Embryonic facial prominence (tissue), 1 donor: Measurements from ENCODE around the gene SORCS1.

ENCODE experiments used
- DNase-seq: peaks from one replicate; pipeline ENCODE4 v3.0.0-alpha.2; 2016; ENCODE audit errors: extremely low spot score

SORCS1 gene

DNA sequence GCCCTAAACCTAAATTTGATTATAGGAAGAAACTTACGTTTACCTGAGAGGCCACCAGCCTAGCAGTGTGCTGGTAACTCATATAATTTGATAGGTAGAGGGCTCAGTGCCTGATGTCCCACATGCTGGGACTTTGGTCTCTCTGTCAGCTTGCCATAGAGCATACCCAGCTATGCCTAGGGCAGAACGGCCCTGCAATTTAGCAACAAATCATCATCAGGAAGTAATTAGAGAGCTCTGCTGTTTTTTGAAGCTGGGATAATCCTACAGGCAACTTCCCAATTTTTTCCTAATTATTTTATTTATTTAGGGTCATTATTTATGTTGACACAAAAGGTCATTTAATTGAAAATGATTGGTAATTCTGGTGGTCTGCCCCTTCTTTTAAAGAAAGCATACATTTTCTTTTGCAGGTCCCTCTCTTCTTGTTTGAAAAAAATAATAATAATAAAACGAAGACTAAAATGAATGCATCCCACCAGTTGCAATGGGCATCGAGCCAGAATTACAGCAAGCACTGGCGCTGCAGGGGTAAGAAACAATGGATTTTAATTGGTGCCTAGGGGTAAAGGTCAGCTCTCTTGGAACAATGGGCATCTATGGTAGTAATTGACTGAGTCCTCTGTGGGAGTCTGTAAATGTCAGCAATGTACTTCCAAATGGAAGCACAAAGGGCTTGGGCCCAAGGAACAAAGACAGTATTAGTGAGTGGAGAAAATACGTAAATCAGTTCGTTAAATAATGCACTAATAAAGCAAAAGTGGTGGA is 348.0 kb downstream of the SORCS1 start:
- no peak for DNase-seq

DNA sequence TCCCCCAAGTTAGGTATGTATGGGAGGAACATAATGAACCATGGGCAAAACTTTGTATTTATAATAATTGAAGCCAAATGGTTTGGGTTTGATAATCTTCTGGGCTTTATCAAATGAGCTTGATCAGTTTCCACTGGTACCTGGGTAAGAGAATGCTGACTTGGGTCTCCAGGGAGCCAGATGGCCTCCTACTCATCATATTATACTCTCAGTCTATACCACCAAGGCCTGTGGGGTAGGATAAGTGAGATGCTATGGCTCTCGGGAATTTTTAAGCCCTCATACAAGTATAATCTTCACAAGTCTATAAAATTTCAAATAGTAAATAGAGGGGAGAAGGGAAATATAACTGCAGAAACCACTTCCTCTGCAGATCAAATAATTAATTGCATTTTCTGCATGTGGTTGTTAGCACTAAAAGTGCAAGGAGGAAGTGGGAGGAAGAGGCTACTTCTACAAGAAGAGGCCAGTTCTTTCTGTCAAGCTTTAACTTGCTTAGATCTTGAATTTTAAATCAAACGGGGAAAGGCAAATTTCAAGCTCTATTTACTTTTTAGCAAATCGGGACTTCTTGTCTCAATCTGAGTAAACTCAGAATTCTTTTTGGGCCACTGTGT is 349.0 kb downstream of the SORCS1 start:
- no peak for DNase-seq

DNA sequence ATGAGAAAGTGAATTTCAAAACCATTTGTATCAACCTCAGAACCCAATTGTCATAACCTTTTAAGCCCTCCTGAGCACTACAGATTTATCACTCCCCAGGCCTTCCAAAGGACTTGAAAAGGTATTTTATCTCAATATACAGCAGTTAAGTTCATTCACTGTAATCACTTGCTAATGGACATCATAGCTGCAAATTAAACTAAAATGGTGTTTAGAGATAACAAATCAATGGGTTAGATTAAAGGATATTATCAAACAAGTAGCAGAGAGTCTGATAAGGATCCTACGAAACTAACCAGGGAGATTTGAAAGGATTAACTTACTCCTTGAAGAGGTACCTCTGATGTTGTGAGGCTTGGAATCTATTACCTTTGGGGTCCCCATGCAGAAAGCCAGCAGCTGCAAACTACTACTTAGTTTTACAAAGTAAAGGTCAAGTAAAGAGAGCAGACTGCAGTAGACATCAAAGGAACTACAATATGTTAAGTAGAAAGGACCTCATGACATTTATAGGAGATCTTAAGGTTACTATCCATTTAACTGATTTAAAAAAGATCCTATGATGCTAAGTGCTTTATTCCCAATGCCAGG is 359.4 kb downstream of the SORCS1 start:
- DNase-seq = no peak

DNA sequence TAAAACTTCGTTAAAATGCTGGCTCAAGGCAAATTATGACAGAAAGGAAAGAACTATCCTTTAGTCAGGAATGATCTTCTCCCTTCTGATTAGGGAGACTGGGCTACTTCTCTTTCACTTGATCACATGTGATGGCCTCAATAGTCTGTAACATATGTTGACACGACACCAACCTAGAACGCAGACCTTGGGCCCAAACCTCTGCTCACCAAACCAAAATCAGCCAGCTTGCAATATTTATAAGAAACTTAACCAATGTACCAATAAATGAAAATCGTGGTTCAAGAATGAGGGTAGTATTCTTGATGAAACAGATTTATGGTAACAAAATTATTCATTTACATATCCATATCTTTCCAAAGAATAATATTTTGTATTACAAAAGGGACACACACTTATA is 361.6 kb downstream of the SORCS1 start:
- DNase-seq = no peak

DNA sequence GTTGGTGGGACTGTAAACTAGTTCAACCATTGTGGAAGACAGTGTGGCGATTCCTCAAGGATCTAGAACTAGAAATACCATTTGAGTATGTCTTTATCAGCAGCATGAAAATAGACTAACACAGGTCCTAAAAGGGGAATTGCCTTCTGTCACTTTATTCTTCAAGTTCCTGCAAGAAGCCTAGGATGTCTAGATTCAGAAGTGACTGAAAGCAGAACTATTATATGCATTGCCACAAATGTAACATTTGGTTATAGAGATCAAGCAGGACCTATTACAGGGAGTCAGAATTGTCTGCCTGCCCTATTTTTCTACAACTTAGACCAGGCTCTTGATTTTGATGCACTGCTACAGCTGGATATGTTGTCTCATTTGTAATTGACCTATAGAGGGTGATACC is 364.7 kb downstream of the SORCS1 start:
- DNase-seq = no peak

DNA sequence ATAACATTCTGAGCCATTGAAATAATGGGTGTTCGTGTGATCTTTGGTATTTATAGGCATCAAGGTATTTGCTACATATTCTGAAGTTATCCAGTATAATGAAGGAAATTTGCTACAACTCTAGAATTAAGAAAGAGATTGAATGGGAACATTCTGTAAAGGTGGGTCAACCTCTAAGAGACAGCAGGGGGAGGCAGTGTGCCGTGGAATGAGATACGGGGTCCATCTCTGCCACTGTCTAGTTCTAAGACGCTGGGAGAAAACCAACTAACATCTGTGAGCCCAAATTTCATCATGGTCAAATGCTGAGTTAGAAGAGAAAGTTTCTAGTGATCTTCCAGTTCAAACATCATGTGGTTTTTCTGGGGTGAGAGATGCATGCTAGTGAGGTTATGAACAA is 368.9 kb downstream of the SORCS1 start:
- no peak for DNase-seq

DNA sequence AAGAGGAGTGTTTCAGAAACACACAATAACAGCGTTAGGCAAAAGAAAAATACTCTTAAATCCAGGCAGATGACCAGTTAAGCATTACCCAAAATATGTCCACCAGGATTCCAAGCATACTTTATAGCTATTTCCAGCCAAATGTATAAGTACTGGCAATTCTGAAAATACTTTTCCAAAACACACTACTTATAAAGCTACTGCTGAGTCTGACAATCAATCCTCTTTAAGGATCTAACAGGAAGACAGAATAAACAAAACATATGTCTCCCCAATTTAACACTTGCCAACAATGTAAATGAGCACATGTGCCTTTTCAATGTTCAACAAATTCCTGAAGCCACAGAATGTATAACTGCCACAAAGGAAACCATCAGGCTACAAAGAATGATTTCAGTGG is 370.9 kb downstream of the SORCS1 start:
- DNase-seq = no peak

DNA sequence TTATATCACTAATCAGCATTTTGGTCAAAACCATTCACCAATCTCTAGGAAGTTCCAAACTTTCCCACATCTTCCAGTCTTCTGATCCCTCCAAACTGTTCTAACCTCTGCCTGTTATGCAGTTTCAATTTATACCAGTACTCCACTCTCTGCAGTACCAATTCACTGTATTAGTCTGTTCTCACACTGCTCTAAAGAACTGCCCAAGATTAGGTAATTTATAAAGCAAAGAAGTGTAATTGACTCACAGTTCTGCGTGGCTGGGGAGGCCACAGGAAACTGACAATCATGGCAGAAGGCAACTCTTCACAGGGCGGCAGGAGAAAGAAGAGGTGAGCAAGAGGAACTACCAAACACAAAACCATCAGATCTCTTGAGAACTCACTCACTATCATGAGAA is 374.9 kb downstream of the SORCS1 start:
- no peak for DNase-seq

DNA sequence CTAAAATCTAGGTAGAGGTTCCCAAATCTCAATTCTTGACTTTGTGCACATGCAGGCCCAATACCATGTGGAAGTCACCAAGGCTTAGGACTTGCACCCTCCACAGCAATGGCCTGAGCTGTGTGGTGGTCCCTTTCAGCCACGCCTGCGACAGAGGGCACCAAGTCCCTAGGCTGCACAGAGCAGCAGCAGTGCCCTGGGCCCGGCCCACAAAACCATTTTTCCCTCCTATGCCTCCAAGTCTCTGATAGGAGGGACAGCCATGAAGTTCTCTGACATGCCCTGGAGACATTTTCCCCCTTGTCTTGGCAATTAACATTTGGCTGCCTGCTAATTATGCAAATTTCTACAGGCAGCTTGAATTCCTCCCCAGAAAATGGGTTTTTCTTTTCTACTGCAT is 375.5 kb downstream of the SORCS1 start:
- no peak for DNase-seq

DNA sequence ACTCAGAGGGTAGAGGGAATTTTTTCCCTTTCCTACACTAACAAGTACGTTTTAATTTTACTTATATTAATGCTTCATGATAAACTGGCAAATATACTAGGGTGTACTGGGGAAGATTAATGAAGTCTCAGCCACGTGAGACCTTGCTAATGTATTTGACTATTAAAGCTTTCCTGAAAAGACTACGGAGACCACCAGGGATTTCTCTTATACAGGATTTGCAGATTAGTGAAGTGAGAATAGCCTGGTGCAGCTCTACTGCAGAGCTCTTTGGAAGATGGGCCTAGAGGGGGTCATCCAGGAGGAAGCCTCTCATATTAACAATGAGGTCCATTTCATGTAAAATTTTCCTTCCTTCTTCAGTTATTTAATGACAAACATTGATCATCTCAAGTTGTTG is 379.0 kb downstream of the SORCS1 start:
- no peak for DNase-seq

DNA sequence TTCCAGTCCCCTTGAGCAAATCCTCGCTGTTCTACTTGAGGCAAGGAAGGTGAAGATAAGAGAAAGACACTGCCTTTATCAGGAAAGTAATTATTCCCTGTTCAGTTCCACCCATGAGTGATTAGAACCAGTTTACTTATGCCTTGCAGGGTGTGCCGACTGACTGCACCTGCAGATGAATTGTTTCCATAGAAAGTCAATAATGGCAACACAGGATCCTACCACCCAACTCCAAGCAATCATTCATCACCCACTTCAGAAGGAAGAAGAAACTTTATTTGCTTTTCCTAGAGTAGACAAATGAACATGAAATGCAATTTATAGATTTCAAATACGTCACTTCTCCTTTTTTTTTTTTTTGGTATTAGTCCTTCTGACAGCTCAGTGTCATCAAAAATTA is 383.9 kb downstream of the SORCS1 start:
- DNase-seq = no peak

DNA sequence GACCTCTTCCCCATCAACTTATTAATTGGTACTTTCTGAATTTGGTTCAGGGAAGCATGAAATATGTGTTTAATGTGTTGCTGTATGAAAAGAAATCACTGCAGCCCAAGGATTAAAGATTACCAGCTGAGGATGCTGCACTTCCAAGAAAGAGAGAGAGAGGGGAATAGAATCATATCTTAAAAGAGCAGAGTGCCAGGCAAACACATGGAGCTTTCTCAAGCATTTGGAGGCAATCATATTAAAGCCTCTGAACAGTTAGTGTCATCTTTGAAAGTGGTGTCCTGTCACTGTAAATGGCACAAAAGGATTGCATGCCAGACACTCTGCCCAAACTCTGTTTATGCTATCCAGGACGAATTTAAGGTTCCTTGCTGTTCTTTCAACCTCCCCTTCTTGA is 386.7 kb downstream of the SORCS1 start:
- DNase-seq = no peak

DNA sequence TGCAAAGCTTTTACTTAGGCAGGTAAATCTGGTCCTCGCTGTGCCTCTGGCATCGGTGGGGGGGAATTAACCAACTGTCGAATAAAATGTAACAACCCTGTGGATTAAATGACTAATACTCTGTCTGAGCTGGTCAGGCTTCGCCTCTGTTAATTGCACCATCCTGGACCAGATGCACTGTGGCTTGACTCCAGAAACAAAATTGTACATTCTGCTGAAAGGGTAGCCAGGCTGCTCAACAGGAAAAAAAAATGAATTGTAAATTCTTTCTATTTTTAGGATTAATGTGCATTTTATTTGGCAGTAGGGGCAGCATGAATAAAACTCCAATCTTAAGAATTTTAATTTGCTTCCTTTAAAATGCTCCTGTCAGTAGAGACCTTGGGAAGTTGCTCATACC is 389.4 kb downstream of the SORCS1 start:
- no peak for DNase-seq

DNA sequence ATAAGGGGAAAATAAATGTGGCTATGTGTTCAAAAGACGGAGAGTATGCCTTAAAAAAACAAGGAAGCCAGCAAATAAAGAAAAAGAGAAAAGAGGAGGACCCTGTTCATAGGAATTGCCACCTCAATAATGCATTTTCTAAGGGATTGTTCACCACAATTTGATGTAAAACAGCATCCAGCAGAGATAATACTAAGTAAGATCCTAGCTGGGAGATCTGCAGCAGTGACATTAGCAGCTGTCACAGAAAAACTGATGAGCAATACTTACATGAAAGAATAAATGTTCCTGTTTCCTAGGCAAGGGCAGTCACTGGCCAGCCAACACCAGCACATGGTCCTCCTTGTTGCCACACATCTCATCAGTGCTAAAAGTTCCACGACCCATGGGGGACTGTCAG is 391.5 kb downstream of the SORCS1 start:
- no peak for DNase-seq

DNA sequence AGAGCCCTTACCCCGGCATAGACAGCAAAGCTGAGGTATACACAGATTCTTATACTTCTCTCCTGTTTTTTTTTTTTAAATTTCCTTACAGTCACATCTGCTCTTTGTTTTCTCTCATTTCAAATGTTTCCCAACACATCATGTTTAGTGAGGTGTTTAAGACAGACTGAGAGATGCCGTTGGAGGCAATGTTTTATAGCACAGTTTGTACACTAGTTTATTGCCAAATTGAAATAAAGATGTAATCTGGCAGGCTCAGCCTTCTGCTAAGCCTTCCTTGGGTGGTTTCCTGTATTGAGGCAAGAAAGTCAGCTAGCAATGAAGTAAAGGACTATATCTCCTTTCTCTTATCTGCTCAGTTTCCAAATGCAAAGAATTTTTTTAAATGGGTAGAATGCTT is 393.4 kb downstream of the SORCS1 start:
- DNase-seq = no peak

DNA sequence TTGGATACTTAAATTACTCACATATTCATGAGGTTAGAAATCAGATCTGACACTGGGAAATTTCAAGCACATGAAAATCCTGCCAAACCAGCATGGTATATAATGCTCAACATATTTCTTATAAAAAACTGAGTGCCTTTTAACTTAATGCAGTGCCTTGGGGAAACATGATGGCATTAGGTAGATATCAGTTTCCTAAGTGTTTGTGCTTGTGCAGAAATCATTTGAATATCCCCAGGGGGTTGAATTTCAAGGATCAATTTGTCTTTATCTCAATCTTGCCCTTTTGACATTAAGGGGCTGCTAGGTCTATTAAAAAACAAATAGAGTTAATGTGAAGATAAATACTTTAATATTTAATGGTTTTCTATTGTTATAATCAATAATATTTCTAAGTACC is 396.3 kb downstream of the SORCS1 start:
- no peak for DNase-seq

DNA sequence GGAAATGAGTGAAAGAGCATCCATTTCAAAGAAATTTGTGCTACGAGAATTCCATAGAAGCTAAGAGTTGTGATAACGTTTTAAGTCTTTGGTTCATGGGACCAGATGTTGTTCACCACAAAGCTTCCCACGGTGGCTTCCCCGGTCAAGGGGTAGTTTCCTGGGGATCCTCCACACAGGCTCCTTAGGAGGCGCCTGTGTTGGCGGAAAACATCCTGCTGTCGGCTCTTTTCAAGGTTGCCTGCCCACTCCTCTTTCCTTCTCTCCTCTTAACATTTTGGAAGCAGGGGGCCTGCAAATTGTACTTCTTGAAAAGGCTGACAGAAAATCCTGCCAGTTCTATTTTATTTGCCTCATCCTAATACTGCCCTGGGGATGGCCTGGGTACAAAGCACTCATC is 398.6 kb downstream of the SORCS1 start:
- DNase-seq = no peak

DNA sequence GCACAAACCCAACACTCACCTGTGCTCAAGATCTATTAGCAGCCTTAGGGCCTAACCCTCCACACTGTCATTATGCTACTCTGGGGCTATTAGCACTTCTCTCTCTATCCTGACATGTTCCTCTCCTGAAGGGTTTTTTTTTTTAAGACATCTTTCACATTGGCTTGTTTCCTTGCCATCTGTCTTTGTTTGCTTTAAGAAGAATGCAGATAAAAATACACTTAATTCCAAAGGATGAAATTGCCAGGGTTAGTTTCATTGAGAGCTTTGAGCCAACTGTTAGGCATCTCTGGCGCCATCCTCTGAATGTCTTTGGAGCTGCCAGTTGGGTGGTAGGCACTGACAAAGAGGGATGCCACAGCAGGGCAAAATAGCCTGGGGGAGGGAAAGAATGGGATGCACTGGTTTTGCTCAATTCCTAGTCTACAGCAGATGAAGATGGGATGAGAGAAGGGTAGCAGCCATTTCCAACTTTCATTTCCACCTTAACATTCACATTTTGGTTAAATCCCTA is 399.2 kb downstream of the SORCS1 start:
- no peak for DNase-seq

DNA sequence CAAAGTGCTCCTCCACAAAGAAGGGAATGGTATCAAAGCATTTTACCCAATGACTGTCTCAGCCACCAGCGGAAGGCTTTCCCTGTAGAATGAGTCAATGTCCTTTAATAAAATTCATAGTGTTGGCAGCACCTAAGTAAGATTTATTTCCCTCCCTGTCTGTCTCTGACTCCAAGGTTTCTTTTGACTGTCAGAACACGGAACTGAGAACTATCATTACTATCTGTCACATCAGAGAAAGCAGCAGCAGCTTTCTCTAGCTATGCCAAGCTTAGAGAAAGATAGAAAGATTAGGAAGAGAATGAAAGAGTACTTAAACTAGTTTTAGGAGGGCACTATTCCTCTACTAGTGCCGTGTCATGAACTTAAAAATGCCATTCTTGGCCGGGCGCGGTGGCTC is 400.1 kb downstream of the SORCS1 start:
- no peak for DNase-seq

DNA sequence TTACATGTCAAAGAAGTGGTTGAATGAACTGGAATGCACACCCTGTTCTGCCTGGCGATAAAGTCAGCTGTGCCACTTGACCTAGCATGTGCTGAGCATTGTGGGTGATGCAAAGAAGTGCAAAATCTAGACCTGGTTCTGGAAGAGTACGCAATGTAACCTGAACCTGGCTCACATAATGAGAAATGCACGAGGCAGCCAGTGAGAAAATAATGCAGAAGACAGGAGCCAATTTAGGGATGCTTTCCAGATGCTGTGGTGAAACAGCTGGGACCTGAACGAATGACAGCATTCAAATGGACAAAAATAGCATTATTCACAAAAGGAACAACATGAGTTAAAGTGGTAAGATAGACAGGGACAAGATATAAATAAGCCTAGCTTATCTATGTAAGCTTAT is 402.6 kb downstream of the SORCS1 start:
- DNase-seq = no peak

DNA sequence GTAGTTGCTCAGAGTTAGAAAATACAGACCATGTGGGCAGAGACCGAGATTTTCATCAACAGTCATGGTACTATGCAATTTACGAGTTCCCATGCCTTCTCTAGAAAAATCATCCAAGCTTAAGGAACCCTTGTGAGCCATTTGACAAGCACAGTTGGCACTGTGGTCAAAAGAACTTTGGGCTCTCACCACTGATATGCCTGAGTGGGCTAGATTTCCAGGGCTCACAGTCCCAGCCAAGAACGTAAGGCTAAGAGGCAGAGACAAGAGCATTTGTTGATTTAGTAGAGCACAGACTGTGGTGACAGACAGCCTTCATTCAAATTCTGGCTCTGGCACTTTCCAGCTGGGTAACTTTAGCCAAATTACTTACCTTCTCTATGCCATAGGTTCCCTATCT is 407.0 kb downstream of the SORCS1 start:
- DNase-seq = no peak

DNA sequence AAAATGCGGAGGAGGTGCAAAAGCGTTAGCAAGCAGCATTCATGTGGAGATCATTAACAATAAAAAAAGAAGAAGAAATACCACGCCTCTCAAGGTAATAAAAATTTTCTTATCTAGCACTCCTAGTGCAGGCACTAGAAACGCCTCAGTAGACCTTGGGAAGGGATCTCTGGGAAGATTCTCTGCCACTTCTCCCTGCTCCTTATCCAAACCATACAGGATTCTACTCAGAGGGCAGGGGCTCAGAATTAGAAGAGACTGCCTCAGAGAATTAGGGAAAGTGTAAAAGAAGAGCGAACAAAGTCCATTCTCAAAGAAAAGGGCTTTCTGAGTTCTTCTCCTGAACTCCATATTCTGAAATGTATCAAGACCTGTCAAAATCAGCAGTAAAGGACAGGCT is 413.4 kb downstream of the SORCS1 start:
- DNase-seq = no peak

DNA sequence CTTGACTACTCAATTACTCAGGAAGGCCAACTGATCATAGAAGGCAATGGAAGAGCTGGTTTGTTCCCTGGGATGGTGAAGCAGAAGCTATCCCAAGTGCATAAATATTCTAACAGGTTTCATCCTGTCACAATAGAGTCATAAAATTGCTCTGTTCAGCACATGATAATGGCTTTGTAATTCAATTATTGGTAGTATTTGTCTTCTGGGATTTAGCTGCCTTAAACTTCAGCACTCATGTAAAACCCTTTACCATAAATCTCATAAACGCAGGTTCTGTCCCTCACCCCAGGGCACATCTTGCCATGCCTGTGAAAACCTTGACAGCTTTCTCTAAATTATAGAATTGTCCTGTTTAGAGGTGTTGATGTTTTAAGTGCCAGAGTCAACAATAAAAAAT is 417.6 kb downstream of the SORCS1 start:
- no peak for DNase-seq
